Activated T-helper 1 cell treated with Interleukin-2 at 50 U/mL for 16 hours (primary cell): Measurements from ENCODE around the gene ARHGAP26.

ENCODE experiments used
- DNase-seq: peaks from one replicate; pipeline ENCODE4 v3.0.0-alpha.2; 2020; ENCODE audit warnings: low read depth

Gene ARHGAP26

GRCh38 chr5:143064218-143064641, 294.1 kb downstream of the ARHGAP26 start:
- DNase-seq = no peak

GRCh38 chr5:143064676-143065075, 294.5 kb downstream of the ARHGAP26 start:
- no peak for DNase-seq

- no peak for DNase-seq
Measured at GRCh38 chr5:143065185-143065965, 295.2 kb downstream of the ARHGAP26 start.

GRCh38 chr5:143065996-143066522, 295.9 kb downstream of the ARHGAP26 start:
- DNase-seq = no peak

GRCh38 chr5:143066556-143067281, 296.5 kb downstream of the ARHGAP26 start:
- no peak for DNase-seq

GRCh38 chr5:143068712-143069111, 298.5 kb downstream of the ARHGAP26 start:
- no peak for DNase-seq

- no peak for DNase-seq
Measured at GRCh38 chr5:143071927-143072326, 301.8 kb downstream of the ARHGAP26 start.

- no peak for DNase-seq
Measured at GRCh38 chr5:143072734-143073133, 302.6 kb downstream of the ARHGAP26 start.

GRCh38 chr5:143073766-143074165, 303.6 kb downstream of the ARHGAP26 start:
- DNase-seq = no peak

- no peak for DNase-seq
Measured at GRCh38 chr5:143074414-143074996, 304.3 kb downstream of the ARHGAP26 start.

- no peak for DNase-seq
Measured at GRCh38 chr5:143076377-143076776, 306.2 kb downstream of the ARHGAP26 start.

GRCh38 chr5:143077453-143078103, 307.4 kb downstream of the ARHGAP26 start:
- no peak for DNase-seq

GRCh38 chr5:143078313-143078712, 308.1 kb downstream of the ARHGAP26 start:
- DNase-seq = no peak

- no peak for DNase-seq
Measured at GRCh38 chr5:143078971-143079370, 308.8 kb downstream of the ARHGAP26 start.

- no peak for DNase-seq
Measured at GRCh38 chr5:143080407-143080806, 310.2 kb downstream of the ARHGAP26 start.

- no peak for DNase-seq
Measured at GRCh38 chr5:143080982-143081381, 310.8 kb downstream of the ARHGAP26 start.

GRCh38 chr5:143083006-143083405, 312.8 kb downstream of the ARHGAP26 start:
- DNase-seq = no peak

GRCh38 chr5:143084407-143084806, 314.2 kb downstream of the ARHGAP26 start:
- no peak for DNase-seq

- DNase-seq = no peak
Measured at GRCh38 chr5:143085319-143085917, 315.2 kb downstream of the ARHGAP26 start.

- DNase-seq = no peak
Measured at GRCh38 chr5:143086546-143086907, 316.4 kb downstream of the ARHGAP26 start.

- no peak for DNase-seq
Measured at GRCh38 chr5:143086908-143087637, 316.9 kb downstream of the ARHGAP26 start.
